ENCODE data around the gene AMHR2. TPM values are rescaled to one million over a fixed set of nuclear protein-coding genes. Genes with fewer than 3 reads are reported as not detected.

The AMHR2 gene
- 0.75 to 1.9 TPM (median 1.1 TPM) in 5 replicates for total RNA-seq (2022; extraction: Qiagen RNA extraction; ENCODE audit: low read depth)

DNA sequence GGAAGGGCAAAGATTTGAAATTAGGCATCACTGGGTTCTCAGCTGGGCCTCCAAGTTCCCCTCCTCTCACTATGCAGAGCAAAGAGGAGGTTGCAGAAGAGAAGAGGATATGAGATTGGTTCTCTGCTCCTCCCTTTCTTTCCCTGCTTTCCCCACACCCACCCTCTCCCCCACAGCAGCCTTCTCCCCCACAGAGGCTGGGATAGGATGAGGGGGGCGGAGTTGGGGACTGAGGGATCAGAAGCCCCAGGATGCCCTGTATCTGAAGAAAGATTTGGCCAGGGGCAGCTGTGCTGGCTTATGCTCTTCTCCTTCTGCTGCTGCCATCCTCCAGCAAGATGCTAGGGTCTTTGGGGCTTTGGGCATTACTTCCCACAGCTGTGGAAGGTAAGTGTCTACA is at the start of gene AMHR2:
TSS of gene AMHR2 (plus strand) at position 259 of the 400 bp plus-strand sequence. CDS start at position 339, 80 bp downstream.

GRCh38 chr12:53380104-53380793 is 43.4 kb upstream of the AMHR2 start, which contains the start of gene SP1:
Gene SP1 (plus strand): TSS chr12:53380176. CDS start chr12:53380292, 116 bp downstream.

DNA sequence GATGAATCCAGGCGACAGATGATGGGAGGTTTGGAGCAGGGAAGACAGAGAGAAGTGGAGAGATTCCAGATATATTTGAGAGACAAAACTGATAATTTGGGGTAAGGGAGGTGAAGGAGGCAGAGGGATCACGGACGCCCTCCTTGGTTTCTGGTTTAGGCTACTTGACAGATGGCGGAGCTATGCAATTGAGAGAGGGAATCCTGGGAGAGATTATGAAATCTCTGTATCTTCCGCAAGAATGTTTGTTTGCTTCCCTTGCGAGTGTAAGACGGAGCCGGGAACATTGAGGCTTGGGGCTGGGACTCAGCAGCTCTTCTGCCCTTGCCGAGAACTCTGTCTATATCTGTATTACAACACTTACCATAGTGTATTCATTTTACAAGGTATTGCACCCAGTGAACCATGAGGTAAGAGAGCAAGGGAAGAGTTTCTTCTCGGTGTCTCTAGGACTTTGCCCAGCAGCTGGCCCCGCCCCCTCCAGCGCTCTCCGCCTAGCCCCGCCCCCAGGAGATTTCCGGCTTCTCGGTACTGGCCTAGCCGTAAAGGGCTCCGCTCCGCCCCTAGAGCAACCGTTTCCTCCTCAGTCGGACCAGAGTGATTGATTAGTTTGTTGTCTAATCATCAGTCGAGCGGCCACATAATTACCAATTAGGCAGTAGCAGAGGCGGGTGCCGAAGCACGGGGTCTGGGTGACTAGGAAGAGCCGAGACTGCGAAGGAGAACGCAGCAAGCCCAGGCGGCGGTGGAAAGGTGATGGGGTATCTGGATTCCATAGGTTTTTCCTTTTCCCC is 17.6 kb downstream of the AMHR2 start, which contains the start of gene PRR13:
TSS of gene PRR13 (plus strand) at position 695 of the 794 bp plus-strand sequence. CDS start 981 bp downstream, outside the sequence.

DNA sequence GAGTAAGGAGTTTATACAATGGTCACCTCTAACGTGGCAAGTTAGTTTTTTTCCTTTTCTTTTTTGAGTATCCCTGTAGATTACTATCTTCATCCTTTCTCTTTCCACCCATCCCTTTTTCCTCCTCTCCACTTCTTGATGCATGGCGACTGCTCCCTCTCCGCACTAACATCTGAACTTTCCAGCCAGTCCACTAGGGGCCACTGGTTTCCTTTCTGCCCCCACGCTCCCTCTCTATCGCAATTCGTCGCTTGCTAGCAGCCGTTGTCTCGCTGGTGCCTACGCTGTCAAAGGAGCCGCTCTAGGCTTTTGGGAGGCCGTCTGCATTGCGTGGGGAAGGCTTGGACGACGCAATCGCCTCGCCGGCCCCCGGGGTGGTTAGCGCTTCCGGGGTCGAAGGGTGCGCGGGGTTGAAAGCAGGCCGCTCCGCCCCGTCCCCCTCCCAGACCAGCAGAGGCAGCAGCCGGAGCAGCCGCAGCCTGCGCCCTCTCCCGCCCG is 28.1 kb downstream of the AMHR2 start, which contains the start of gene PCBP2:
TSS of gene PCBP2 (plus strand) at position 442 of the 498 bp plus-strand sequence. CDS start 2,699 bp downstream, outside the sequence.

Other genes with a start within 250 kb of the AMHR2 start
- gene ZNF740, start 243.1 kb upstream of the AMHR2 start, total RNA-seq (2022; extraction: Qiagen RNA extraction; ENCODE audit: low read depth), result 12.9 to 17.1 TPM (median 15.4 TPM) in 5 replicates
- 5.2 to 8.0 TPM (median 7.6 TPM) in 5 replicates for gene CSAD, start 242.9 kb upstream of the AMHR2 start, total RNA-seq (2022; extraction: Qiagen RNA extraction; ENCODE audit: low read depth)
- 0.29 to 0.63 TPM (median 0.42 TPM) in 5 replicates for gene ITGB7, start 216.6 kb upstream of the AMHR2 start, total RNA-seq (2022; extraction: Qiagen RNA extraction; ENCODE audit: low read depth)
- 20.4 to 27.6 TPM (median 24.0 TPM) in 5 replicates for gene RARG, start 191.6 kb upstream of the AMHR2 start, total RNA-seq (2022; extraction: Qiagen RNA extraction; ENCODE audit: low read depth)
- gene ESPL1, start 155.6 kb upstream of the AMHR2 start, total RNA-seq (2022; extraction: Qiagen RNA extraction; ENCODE audit: low read depth), result 14.8 to 21.4 TPM (median 18.5 TPM) in 5 replicates
- gene PFDN5, start 128.3 kb upstream of the AMHR2 start, total RNA-seq (2022; extraction: Qiagen RNA extraction; ENCODE audit: low read depth), result 489 to 606 TPM (median 503 TPM) in 5 replicates
- gene MYG1, start 124.2 kb upstream of the AMHR2 start, total RNA-seq (2022; extraction: Qiagen RNA extraction; ENCODE audit: low read depth), result 73.5 to 107 TPM (median 90.2 TPM) in 5 replicates
- gene AAAS, start 102.2 kb upstream of the AMHR2 start, total RNA-seq (2022; extraction: Qiagen RNA extraction; ENCODE audit: low read depth), result 74.5 to 81.6 TPM (median 77.1 TPM) in 5 replicates
- 0.08 to 0.10 TPM (median 0.10 TPM) in 3 of 5 replicates, not detected in the others for gene SP7, start 87.5 kb upstream of the AMHR2 start, total RNA-seq (2022; extraction: Qiagen RNA extraction; ENCODE audit: low read depth)
- gene SP1, start 43.7 kb upstream of the AMHR2 start, total RNA-seq (2022; extraction: Qiagen RNA extraction; ENCODE audit: low read depth), result 17.8 to 24.0 TPM (median 21.8 TPM) in 5 replicates
- gene PRR13, start 17.9 kb downstream of the AMHR2 start, total RNA-seq (2022; extraction: Qiagen RNA extraction; ENCODE audit: low read depth), result 260 to 366 TPM (median 324 TPM) in 5 replicates
- gene PCBP2, start 28.2 kb downstream of the AMHR2 start, total RNA-seq (2022; extraction: Qiagen RNA extraction; ENCODE audit: low read depth), result 605 to 635 TPM (median 619 TPM) in 5 replicates
- gene MAP3K12, start 75.6 kb downstream of the AMHR2 start, total RNA-seq (2022; extraction: Qiagen RNA extraction; ENCODE audit: low read depth), result 9.5 to 15.0 TPM (median 13.3 TPM) in 5 replicates
- 43.1 to 57.7 TPM (median 51.0 TPM) in 5 replicates for gene TARBP2, start 77.4 kb downstream of the AMHR2 start, total RNA-seq (2022; extraction: Qiagen RNA extraction; ENCODE audit: low read depth)
- gene NPFF, start 83.6 kb downstream of the AMHR2 start, total RNA-seq (2022; extraction: Qiagen RNA extraction; ENCODE audit: low read depth), result 0.85 TPM in 1 of 5 replicates, not detected in the others
- gene ATF7, start 202.5 kb downstream of the AMHR2 start, total RNA-seq (2022; extraction: Qiagen RNA extraction; ENCODE audit: low read depth), result 17.7 to 20.4 TPM (median 18.5 TPM) in 5 replicates